Subcutaneous abdominal adipose tissue (tissue), 5 donors: ENCODE measurements around the gene SPSB1.

ENCODE experiments used
- H3K27ac ChIP-seq: one replicate; pipeline ENCODE4 v1.7.0; 2013; ENCODE audit warnings: low read depth, mild to moderate bottlenecking, inconsistent platforms, low read length, moderate library complexity
- H3K27me3 ChIP-seq, 5 donors: one replicate each; pipeline ENCODE4 v1.7.0; 2013; ENCODE audit warnings: low read length in 5 of 5, inconsistent platforms in 1 of 5; ENCODE audit not compliant: control insufficient read depth in 5 of 5, insufficient read depth in 4 of 5
- H3K36me3 ChIP-seq, 5 donors: one replicate each; pipeline ENCODE4 v1.7.0; 2013; ENCODE audit warnings: low read length in 5 of 5; ENCODE audit not compliant: control insufficient read depth in 5 of 5, insufficient read depth in 5 of 5
- H3K4me1 ChIP-seq, 5 donors: one replicate each; pipeline ENCODE4 v1.7.0; 2013; ENCODE audit warnings: low read length in 5 of 5, mild to moderate bottlenecking in 3 of 5, moderate library complexity in 1 of 5; ENCODE audit not compliant: control insufficient read depth in 5 of 5, insufficient read depth in 5 of 5
- H3K4me3 ChIP-seq, 5 donors: one replicate each; pipeline ENCODE4 v1.7.0; 2013; ENCODE audit warnings: low read length in 5 of 5, low read depth in 1 of 5
- H3K9ac ChIP-seq, 5 donors: one replicate each; pipeline ENCODE4 v1.7.0; 2013; ENCODE audit warnings: low read length in 5 of 5, mild to moderate bottlenecking in 4 of 5, moderate library complexity in 3 of 5
- H3K9me3 ChIP-seq, 5 donors: one replicate each; pipeline ENCODE4 v1.7.0; 2013; ENCODE audit warnings: low read length in 5 of 5; ENCODE audit not compliant: control insufficient read depth in 5 of 5
- donor health status: healthy.
- donor health status: healthy.
- donor health status: healthy.
- donor health status: healthy.
- donor health status: healthy.

The SPSB1 gene

GRCh38 chr1:9278116-9278515 lies 14.6 kb upstream of the SPSB1 start:
- Histone ChIP-seq H3K4me3 (peak overlapping the region in 1 of 5 donors; percentile 6), H3K9ac (no peak overlapping the region), H3K36me3 (no peaks in the 10 kb centered on the region), H3K4me1 (peaks cover 3 to 55% (median 44%) of the 10 kb centered on the region in 5 donors), H3K27ac (peak overlapping the region; percentile 55), H3K9me3 (no peaks in the 10 kb centered on the region), H3K27me3 (peaks cover 8 to 17% (median 11%) of the 10 kb centered on the region in 5 donors)

- no peaks in the 10 kb centered on the region for H3K36me3 ChIP-seq
- peak overlapping the region in 1 of 5 donors; percentile 25 for H3K4me3 ChIP-seq
- H3K27ac ChIP-seq = peak overlapping the region; percentile 55
- H3K9ac ChIP-seq = no peak overlapping the region
- H3K27me3 ChIP-seq = peaks cover 8 to 17% (median 11%) of the 10 kb centered on the region in 5 donors
- no peaks in the 10 kb centered on the region for H3K9me3 ChIP-seq
- H3K4me1 ChIP-seq = peaks cover 3 to 55% (median 44%) of the 10 kb centered on the region in 5 donors
Measured at GRCh38 chr1:9278585-9279153, 14.0 kb upstream of the SPSB1 start.

GRCh38 chr1:9279172-9279840 lies 13.4 kb upstream of the SPSB1 start:
- no peak overlapping the region for H3K4me3 ChIP-seq
- H3K9ac ChIP-seq = no peak overlapping the region
- H3K4me1 ChIP-seq = peaks cover 3 to 55% (median 44%) of the 10 kb centered on the region in 5 donors
- H3K9me3 ChIP-seq = peaks cover 0 to 2% (median 0%) of the 10 kb centered on the region in 5 donors
- H3K27ac ChIP-seq = no peak overlapping the region
- peaks cover 8 to 17% (median 11%) of the 10 kb centered on the region in 5 donors for H3K27me3 ChIP-seq
- no peaks in the 10 kb centered on the region for H3K36me3 ChIP-seq

GRCh38 chr1:9280015-9280860 lies 12.5 kb upstream of the SPSB1 start:
- peaks cover 0 to 3% (median 0%) of the 10 kb centered on the region in 5 donors for H3K9me3 ChIP-seq
- peaks cover 3 to 52% (median 44%) of the 10 kb centered on the region in 5 donors for H3K4me1 ChIP-seq
- H3K27me3 ChIP-seq = peaks cover 8 to 17% (median 11%) of the 10 kb centered on the region in 5 donors
- H3K36me3 ChIP-seq = no peaks in the 10 kb centered on the region
- no peak overlapping the region for H3K9ac ChIP-seq
- H3K27ac ChIP-seq = no peak overlapping the region
- peak overlapping the region in 1 of 5 donors; percentile 32 for H3K4me3 ChIP-seq

- Histone ChIP-seq H3K4me3 (no peak overlapping the region), H3K9ac (peak overlapping the region in 1 of 5 donors; percentile 30), H3K4me1 (peaks cover 0 to 44% (median 40%) of the 10 kb centered on the region in 5 donors), H3K9me3 (peaks cover 0 to 5% (median 0%) of the 10 kb centered on the region in 5 donors), H3K27ac (no peak overlapping the region), H3K27me3 (peaks cover 8 to 17% (median 11%) of the 10 kb centered on the region in 5 donors), H3K36me3 (no peaks in the 10 kb centered on the region)
Measured at GRCh38 chr1:9281071-9281827, 11.4 kb upstream of the SPSB1 start.

GRCh38 chr1:9281908-9282695 lies 10.6 kb upstream of the SPSB1 start:
- Histone ChIP-seq H3K27ac (no peak overlapping the region), H3K27me3 (peaks cover 8 to 17% (median 11%) of the 10 kb centered on the region in 5 donors), H3K9ac (peak overlapping the region in 1 of 5 donors; percentile 30), H3K36me3 (no peaks in the 10 kb centered on the region), H3K4me3 (no peak overlapping the region), H3K4me1 (peaks cover 0 to 44% (median 40%) of the 10 kb centered on the region in 5 donors), H3K9me3 (peaks cover 0 to 7% (median 0%) of the 10 kb centered on the region in 5 donors)

- Histone ChIP-seq H3K9ac (no peak overlapping the region), H3K36me3 (no peaks in the 10 kb centered on the region), H3K27me3 (peaks cover 8 to 17% (median 11%) of the 10 kb centered on the region in 5 donors), H3K4me1 (peaks cover 0 to 43% (median 40%) of the 10 kb centered on the region in 5 donors), H3K27ac (no peak overlapping the region), H3K9me3 (peaks cover 0 to 13% (median 0%) of the 10 kb centered on the region in 5 donors), H3K4me3 (no peak overlapping the region)
Measured at GRCh38 chr1:9282696-9282955, 10.1 kb upstream of the SPSB1 start.

- Histone ChIP-seq H3K9ac (no peak overlapping the region), H3K4me1 (peaks cover 0 to 29% (median 27%) of the 10 kb centered on the region in 5 donors), H3K36me3 (no peaks in the 10 kb centered on the region), H3K9me3 (peaks cover 0 to 18% (median 7%) of the 10 kb centered on the region in 5 donors), H3K27ac (no peak overlapping the region), H3K27me3 (peaks cover 8 to 17% (median 11%) of the 10 kb centered on the region in 5 donors), H3K4me3 (no peak overlapping the region)
Measured at GRCh38 chr1:9284061-9284460, 8.6 kb upstream of the SPSB1 start.

GRCh38 chr1:9286556-9286955 lies 6.1 kb upstream of the SPSB1 start:
- peaks cover 3 to 6% (median 4%) of the 10 kb centered on the region in 5 donors for H3K27me3 ChIP-seq
- H3K9me3 ChIP-seq = peaks cover 0 to 18% (median 7%) of the 10 kb centered on the region in 5 donors
- no peak overlapping the region for H3K9ac ChIP-seq
- no peak overlapping the region for H3K4me3 ChIP-seq
- no peaks in the 10 kb centered on the region for H3K36me3 ChIP-seq
- H3K4me1 ChIP-seq = peaks cover 5 to 25% (median 21%) of the 10 kb centered on the region in 5 donors
- H3K27ac ChIP-seq = no peak overlapping the region
